GM12878 (cell line): ENCODE results near the gene METRNL. TPM values are rescaled to one million over a fixed set of nuclear protein-coding genes. Genes with fewer than 3 reads are reported as not detected.

Source experiments
- BACH1 ChIP-seq: fragments of 450-650 bp; IDR thresholded peaks from 2 replicates; pipeline ENCODE4 v1.6.1; 2017; ENCODE audit warnings: mild to moderate bottlenecking, borderline replicate concordance
- EGR1 ChIP-seq, 2 experiments: IDR thresholded peaks; 1 replicate in 1 of 2; 2 replicates in 1 of 2; pipeline ENCODE4 v1.6.1; 2011 to 2012; ENCODE audit warnings: low read depth in 2 of 2, low read length in 2 of 2, borderline replicate concordance in 1 of 2, mild to moderate bottlenecking in 1 of 2, moderate library complexity in 1 of 2
- KAT2A ChIP-seq: conservative IDR thresholded peaks from 2 replicates; pipeline ENCODE4 v1.6.1; 2011; ENCODE audit warnings: low read depth, low read length; ENCODE audit not compliant: control insufficient read depth
- MTA3 ChIP-seq: IDR thresholded peaks from 2 replicates; pipeline ENCODE4 v1.6.1; 2012; ENCODE audit warnings: low read length, inconsistent platforms, borderline replicate concordance
- NBN ChIP-seq: fragments of 450-650 bp; IDR thresholded peaks from 2 replicates; pipeline ENCODE4 v1.6.1; 2016
- PBX3 ChIP-seq: IDR thresholded peaks from 2 replicates; pipeline ENCODE4 v1.6.1; 2011; ENCODE audit warnings: mild to moderate bottlenecking, low read depth, low read length, moderate library complexity; ENCODE audit not compliant: insufficient replicate concordance
- SMC3 ChIP-seq: IDR thresholded peaks from 2 replicates; pipeline ENCODE4 v1.6.1; 2011; ENCODE audit warnings: low read length, improper control_type of control experiment, borderline replicate concordance
- TCF3 ChIP-seq: IDR thresholded peaks from 2 replicates; pipeline ENCODE4 v1.6.1; 2012; ENCODE audit warnings: low read depth, mild to moderate bottlenecking, low read length, borderline replicate concordance; ENCODE audit not compliant: insufficient read depth
- polyA plus RNA-seq, 11 experiments: library from polyadenylated mRNA; depleted of rRNA in 4 of 11; unstranded in 6 of 11; stranded (reverse) in 5 of 11; fragments of >200 nt; fragmentation: Nextera tagmentation in 4 of 11; fragmentation: Illumina TruSeq in 1 of 11; extraction: Ambion mirVana in 4 of 11; extraction: Trizol in 1 of 11; gene quantifications; 1 replicate in 1 of 11; 2 replicates in 10 of 11; pipeline versions ENCODE4 v1.2.1 to v1.2.3, GENCODE V29; 2011 to 2016; ENCODE audit warnings: inconsistent platforms in 2 of 11, missing spikeins in 2 of 11, low read depth in 1 of 11
- total RNA-seq, 4 experiments: library from RNA; depleted of rRNA in 3 of 4; stranded (reverse); fragments of >200 nt in 3 of 4; fragmentation: Illumina TruSeq in 1 of 4; extraction: Trizol in 1 of 4; gene quantifications; 2 replicates each; pipeline versions ENCODE4 v1.2.1 to v1.2.3, GENCODE V29; 2013 to 2021
- TF ChIP-seq, protein P1 (sequence below): fragments of 150-350 bp; IDR thresholded peaks from 2 replicates; pipeline ENCODE4 v1.6.1; 2014; ENCODE audit warnings: mild to moderate bottlenecking, low read depth, low read length
- TF ChIP-seq, protein P2 (sequence below): fragments of 450-650 bp; IDR thresholded peaks from 2 replicates; pipeline ENCODE4 v1.6.1; 2017; ENCODE audit warnings: mild to moderate bottlenecking, low read depth, inconsistent platforms; ENCODE audit not compliant: poor library complexity, severe bottlenecking

METRNL gene
- total and polyA plus RNA-seq, 10 of the 15 experiments (the other 5 are each of a cell fraction or from before 2014, with no cell fraction given): 0.05 to 3.7 (median 0.48) TPM; not detected in 2

GRCh38 chr17:83110735-83111134 lies 31.3 kb downstream of the METRNL start (continued):
- TF ChIP-seq, protein P1, sequence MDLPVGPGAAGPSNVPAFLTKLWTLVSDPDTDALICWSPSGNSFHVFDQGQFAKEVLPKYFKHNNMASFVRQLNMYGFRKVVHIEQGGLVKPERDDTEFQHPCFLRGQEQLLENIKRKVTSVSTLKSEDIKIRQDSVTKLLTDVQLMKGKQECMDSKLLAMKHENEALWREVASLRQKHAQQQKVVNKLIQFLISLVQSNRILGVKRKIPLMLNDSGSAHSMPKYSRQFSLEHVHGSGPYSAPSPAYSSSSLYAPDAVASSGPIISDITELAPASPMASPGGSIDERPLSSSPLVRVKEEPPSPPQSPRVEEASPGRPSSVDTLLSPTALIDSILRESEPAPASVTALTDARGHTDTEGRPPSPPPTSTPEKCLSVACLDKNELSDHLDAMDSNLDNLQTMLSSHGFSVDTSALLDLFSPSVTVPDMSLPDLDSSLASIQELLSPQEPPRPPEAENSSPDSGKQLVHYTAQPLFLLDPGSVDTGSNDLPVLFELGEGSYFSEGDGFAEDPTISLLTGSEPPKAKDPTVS: no peak
- TF ChIP-seq EGR1 (IDR thresholded peaks at IDR 0.05; ENCODE audit: borderline replicate concordance in 1 of 2, low read depth in 2 of 2, low read length in 2 of 2) (no peak), NBN (no peak), BACH1 (no peak), SMC3 (no peak), PBX3 (no peak), TCF3 (no peak), KAT2A (no peak), MTA3 (no peak)
- TF ChIP-seq, protein P2, sequence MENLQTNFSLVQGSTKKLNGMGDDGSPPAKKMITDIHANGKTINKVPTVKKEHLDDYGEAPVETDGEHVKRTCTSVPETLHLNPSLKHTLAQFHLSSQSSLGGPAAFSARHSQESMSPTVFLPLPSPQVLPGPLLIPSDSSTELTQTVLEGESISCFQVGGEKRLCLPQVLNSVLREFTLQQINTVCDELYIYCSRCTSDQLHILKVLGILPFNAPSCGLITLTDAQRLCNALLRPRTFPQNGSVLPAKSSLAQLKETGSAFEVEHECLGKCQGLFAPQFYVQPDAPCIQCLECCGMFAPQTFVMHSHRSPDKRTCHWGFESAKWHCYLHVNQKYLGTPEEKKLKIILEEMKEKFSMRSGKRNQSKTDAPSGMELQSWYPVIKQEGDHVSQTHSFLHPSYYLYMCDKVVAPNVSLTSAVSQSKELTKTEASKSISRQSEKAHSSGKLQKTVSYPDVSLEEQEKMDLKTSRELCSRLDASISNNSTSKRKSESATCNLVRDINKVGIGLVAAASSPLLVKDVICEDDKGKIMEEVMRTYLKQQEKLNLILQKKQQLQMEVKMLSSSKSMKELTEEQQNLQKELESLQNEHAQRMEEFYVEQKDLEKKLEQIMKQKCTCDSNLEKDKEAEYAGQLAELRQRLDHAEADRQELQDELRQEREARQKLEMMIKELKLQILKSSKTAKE: no peak
